Measurements from ENCODE around the gene DPPA3.
A peak's percentile ranks its signal among the peaks of the same experiment; 100 is the strongest.

The DPPA3 gene

GRCh38 chr12:7731486-7731885 lies 20.3 kb downstream of the DPPA3 start:
- no peak for DNase-seq

- DNase-seq = no peak
These were observed 21.8 kb downstream of the DPPA3 start for GRCh38 chr12:7732993-7733392.

- no peak for DNase-seq
These were observed 36.0 kb downstream of the DPPA3 start, which contains the start of gene CLEC4C for GRCh38 chr12:7747246-7747645. TSS of gene CLEC4C (minus strand) at chr12:7747375. CDS start at chr12:7747348, 27 bp downstream.

GRCh38 chr12:7748852-7749251 lies 37.6 kb downstream of the DPPA3 start:
- DNase-seq = no peak

- no peak for DNase-seq
These were observed 38.2 kb downstream of the DPPA3 start for GRCh38 chr12:7749442-7749841.

GRCh38 chr12:7750350-7750749 lies 39.1 kb downstream of the DPPA3 start:
- DNase-seq = no peak

GRCh38 chr12:7751394-7751793 lies 40.2 kb downstream of the DPPA3 start:
- DNase-seq = no peak

- DNase-seq = peak in 1 of 2 donors; percentile 4
These were observed 41.0 kb downstream of the DPPA3 start for GRCh38 chr12:7751941-7752922.

GRCh38 chr12:7755668-7756067 lies 44.4 kb downstream of the DPPA3 start:
- peak in 1 of 2 donors; percentile 42 for DNase-seq

- DNase-seq = no peak
These were observed 45.8 kb downstream of the DPPA3 start for GRCh38 chr12:7756993-7757392.

GRCh38 chr12:7758766-7759140 lies 47.5 kb downstream of the DPPA3 start:
- DNase-seq = no peak

Data from CD4-positive, alpha-beta T cell treated with Interleukin-4 for 1 hour (primary cell).